ENCODE measurements around the gene LINC00305.

- TF ChIP-seq, protein P1, sequence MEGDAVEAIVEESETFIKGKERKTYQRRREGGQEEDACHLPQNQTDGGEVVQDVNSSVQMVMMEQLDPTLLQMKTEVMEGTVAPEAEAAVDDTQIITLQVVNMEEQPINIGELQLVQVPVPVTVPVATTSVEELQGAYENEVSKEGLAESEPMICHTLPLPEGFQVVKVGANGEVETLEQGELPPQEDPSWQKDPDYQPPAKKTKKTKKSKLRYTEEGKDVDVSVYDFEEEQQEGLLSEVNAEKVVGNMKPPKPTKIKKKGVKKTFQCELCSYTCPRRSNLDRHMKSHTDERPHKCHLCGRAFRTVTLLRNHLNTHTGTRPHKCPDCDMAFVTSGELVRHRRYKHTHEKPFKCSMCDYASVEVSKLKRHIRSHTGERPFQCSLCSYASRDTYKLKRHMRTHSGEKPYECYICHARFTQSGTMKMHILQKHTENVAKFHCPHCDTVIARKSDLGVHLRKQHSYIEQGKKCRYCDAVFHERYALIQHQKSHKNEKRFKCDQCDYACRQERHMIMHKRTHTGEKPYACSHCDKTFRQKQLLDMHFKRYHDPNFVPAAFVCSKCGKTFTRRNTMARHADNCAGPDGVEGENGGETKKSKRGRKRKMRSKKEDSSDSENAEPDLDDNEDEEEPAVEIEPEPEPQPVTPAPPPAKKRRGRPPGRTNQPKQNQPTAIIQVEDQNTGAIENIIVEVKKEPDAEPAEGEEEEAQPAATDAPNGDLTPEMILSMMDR (IDR thresholded peaks at IDR 0.05), result no peak
- TF ChIP-seq POLR2A (IDR thresholded peaks at IDR 0.05), result no peak
Measured at GRCh38 chr18:64055019-64055418, 93.9 kb downstream of the LINC00305 start.
